Measurements from ENCODE around the gene GKN2.

DNA sequence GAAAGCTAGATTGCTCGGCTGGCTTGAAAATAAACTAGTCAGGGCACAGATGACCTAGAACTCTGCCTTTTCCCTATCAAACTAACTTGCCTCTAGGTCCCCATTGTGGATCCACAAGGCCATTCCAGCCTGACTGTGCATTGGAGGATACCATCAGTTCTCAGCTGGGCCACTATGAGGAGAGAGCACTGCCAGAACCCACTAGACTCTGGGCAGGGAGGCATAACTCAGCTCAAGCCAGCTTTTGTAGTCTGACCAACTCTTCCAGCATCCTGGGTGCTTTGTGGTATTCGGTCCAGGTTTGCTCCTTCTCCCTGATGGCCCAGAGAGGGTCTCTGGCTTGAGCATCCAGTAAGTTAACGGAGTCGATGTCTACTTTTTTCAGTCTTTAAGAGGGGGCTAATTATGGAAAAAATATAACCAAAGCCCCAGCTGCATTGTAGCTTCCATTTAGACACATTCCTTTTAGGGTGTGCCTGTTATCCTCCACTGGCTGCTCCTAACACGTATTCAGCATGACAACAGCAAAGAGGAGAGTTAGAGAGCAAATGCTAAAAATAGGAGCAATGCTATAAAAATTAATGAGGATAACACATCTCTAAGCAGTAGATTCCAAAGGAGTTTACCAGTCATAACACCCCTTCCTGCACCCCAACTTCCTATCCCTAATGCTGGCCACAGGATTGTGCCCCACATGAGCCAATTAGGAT lies 15.2 kb downstream of the GKN2 start:
- TF ChIP-seq, protein P1, sequence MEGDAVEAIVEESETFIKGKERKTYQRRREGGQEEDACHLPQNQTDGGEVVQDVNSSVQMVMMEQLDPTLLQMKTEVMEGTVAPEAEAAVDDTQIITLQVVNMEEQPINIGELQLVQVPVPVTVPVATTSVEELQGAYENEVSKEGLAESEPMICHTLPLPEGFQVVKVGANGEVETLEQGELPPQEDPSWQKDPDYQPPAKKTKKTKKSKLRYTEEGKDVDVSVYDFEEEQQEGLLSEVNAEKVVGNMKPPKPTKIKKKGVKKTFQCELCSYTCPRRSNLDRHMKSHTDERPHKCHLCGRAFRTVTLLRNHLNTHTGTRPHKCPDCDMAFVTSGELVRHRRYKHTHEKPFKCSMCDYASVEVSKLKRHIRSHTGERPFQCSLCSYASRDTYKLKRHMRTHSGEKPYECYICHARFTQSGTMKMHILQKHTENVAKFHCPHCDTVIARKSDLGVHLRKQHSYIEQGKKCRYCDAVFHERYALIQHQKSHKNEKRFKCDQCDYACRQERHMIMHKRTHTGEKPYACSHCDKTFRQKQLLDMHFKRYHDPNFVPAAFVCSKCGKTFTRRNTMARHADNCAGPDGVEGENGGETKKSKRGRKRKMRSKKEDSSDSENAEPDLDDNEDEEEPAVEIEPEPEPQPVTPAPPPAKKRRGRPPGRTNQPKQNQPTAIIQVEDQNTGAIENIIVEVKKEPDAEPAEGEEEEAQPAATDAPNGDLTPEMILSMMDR (conservative IDR thresholded peaks at IDR 0.05; ENCODE audit: low read depth, low read length) = no peak
- no peak for TF ChIP-seq EZH2 (IDR thresholded peaks at IDR 0.05; ENCODE audit: borderline replicate concordance, low read depth, low read length, poor library complexity, severe bottlenecking)
